Superior temporal gyrus (tissue), 1 donor: ENCODE data around the gene CIAO3.
"Not testable (repeated sequence)": the region's sequence is repeated elsewhere in the genome, so short reads cannot be mapped to it uniquely, and the experiment has no call there.

ENCODE experiments used
- DNase-seq: peaks from one replicate; pipeline ENCODE4 v3.0.0-alpha.2; 2016; ENCODE audit errors: extremely low spot score

Gene CIAO3

GRCh38 chr16:724188-725040 is 16.4 kb downstream of the CIAO3 start:
- DNase-seq = peak; percentile 6

DNA sequence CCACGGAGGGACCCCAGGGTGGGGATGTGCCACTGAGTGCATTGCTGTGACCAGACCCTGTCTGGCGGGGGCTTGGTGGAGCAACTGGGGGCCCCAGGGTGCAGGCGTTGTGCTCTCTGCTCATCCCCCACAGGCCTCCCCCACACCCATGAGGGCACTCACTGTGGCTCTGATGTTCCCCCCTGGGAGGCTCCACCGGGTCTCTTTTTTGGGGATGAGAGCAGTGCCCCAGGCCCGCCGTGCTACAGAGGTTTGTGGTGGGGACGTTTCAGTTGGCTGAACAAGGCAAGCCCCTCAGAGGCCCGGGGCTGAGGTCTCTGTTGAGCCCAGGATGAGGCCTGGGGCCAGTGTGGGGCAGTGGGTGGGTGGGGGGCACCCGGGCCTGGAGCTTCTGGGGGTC is 17.1 kb downstream of the CIAO3 start:
- DNase-seq = no peak

DNA sequence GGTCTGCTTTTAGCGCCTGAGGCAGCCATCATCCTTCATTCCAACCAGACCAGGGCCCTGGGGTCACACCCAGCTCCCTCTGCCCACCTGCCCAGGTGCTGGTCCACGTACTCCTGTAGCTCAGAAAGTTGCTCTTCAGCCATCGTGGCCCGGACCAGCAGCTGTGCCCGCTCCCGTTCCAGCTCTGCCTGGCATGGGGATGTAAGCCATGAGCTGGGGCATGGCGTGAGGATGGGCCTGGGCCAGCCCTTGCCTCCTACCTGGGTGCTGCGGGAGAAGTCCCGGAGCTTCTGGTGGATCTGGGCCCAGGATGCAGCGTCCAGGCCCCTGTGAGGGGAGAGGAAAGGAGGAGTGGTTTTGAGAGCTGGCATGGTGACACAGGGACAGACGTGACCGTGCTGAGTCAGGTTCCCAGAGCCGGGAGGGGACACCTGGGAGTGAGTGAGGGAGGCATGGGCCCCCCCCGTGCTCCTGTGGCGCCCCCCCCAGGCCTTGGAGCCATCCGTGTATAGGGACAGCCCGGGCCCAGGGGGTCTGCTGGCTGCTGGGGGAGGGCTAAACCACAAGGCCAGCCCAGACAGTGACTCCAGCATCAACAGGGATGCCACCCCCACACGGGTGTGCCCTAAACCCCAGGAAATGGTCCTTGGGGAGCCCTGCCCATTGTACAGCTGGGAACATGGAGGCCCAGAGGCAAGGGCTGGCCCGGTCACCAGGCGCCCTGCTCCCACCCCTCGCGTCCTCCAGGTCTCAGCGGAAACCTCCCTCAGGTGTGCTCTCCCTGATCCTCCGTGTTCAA is 17.8 kb downstream of the CIAO3 start:
- no peak for DNase-seq

GRCh38 chr16:721765-722540 is 18.8 kb downstream of the CIAO3 start:
- no peak for DNase-seq

DNA sequence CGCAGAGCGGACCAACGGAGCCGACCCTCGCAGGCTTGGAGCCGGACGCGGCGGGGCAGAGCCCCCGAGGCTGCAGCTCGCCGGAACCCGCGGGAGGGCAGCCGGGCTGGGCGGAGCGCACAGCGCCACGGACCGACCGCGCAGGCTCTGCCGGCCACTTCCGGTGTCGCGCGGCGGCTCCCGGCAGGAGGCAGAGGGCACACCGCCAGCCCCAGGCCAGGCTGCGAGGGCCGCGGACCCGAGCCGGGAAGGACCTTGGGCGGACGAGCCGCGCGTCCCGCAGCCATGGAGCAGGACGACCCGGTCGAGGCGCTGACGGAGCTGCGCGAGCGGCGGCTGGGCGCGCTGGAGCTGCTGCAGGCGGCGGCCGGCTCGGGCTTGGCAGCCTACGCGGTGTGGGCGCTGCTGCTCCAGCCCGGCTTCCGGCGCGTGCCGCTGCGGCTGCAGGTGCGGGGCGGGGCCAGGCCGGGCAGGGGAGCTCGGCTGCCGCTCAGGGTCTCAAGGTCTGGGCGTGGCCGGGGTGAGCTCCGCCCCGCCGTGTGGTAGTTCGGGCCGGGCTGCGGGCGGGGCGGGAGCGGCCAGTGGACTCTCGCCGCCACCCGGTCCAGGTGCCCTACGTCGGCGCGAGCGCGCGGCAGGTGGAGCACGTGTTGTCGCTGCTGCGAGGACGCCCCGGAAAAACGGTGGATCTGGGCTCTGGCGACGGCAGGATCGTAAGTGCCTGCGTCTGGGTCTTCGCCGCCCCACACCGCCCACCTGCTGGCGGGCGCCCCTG is 19.6 kb downstream of the CIAO3 start, which contains the start of gene ANTKMT:
Gene ANTKMT (plus strand): TSS at position 157 of the 775 bp plus-strand sequence. CDS start 129 bp downstream, at position 286.
- DNase-seq = peak; percentile 76

DNA sequence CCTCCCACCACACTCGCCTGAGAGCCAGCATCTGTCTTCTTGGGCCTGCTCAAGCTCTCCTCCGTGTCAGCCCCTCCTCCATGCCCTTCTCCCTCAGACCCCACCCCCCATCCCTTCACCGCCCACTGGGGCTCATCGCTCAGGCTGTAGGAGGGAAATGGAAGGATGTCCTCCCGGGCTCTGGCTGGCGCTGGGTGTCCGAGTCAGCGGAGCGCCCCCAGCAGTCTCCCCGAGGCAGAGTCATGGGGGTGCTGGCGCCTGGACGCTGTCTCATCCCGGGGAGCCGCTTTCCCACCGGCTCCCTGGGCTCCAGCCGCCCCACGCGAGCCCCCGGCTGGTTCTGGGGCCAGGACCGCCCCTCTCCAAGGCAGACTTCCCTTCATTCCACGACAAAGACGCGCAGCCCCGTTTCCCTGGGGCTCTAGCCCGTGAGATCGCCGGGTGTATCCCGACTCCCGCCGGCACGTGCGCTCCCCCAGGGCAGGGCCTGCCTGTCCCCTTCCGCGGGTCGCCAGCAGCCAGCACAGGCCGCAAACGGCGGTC is 20.3 kb downstream of the CIAO3 start:
- DNase-seq = peak; percentile 60

GRCh38 chr16:719815-720446 is 20.9 kb downstream of the CIAO3 start:
- DNase-seq = no peak

DNA sequence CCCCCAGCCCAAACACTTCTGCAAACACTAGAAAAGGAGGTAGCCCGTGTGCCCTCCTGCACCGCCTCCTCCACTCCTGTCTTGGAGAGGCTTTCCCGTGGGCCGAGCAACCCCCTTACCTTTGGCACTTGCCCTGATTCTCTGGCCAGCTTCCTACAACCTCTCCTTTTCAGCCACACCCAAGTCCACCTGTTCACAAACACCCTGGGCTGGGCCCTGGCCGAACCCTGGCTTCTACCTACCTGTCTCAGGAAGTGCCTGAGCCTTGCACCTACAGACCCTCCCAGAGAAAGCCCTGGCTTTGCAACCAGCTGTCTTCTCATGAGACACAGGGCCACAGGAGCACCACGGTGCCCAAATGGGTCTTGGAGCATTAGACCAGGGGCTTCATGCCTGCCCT is 21.9 kb downstream of the CIAO3 start:
- DNase-seq = no peak

GRCh38 chr16:718389-718788 is 22.4 kb downstream of the CIAO3 start:
- DNase-seq = no peak

GRCh38 chr16:717450-718245 is 23.1 kb downstream of the CIAO3 start:
- DNase-seq = no peak

GRCh38 chr16:716768-717325 is 23.9 kb downstream of the CIAO3 start:
- DNase-seq = no peak

DNA sequence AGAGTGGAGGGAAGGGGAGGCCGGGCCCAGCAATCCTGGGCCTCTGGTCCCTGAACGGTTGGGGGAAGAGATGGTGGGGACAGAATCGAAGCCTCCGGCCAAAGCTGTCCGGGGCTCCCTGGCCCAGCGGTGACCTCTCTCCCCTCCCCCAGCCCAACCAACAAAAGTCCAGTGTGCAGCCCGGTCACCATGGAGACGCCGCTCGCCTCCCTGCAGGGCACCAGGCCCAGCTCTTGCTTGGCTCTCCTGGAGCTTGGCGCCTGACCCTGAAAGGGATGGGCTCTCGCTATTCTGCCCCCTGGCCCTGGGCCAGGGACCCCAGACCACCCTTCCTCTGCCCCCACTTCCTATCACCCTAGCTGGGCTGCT is 24.6 kb downstream of the CIAO3 start:
- DNase-seq = peak; percentile 90

GRCh38 chr16:715477-716199 is 25.2 kb downstream of the CIAO3 start:
- no peak for DNase-seq

DNA sequence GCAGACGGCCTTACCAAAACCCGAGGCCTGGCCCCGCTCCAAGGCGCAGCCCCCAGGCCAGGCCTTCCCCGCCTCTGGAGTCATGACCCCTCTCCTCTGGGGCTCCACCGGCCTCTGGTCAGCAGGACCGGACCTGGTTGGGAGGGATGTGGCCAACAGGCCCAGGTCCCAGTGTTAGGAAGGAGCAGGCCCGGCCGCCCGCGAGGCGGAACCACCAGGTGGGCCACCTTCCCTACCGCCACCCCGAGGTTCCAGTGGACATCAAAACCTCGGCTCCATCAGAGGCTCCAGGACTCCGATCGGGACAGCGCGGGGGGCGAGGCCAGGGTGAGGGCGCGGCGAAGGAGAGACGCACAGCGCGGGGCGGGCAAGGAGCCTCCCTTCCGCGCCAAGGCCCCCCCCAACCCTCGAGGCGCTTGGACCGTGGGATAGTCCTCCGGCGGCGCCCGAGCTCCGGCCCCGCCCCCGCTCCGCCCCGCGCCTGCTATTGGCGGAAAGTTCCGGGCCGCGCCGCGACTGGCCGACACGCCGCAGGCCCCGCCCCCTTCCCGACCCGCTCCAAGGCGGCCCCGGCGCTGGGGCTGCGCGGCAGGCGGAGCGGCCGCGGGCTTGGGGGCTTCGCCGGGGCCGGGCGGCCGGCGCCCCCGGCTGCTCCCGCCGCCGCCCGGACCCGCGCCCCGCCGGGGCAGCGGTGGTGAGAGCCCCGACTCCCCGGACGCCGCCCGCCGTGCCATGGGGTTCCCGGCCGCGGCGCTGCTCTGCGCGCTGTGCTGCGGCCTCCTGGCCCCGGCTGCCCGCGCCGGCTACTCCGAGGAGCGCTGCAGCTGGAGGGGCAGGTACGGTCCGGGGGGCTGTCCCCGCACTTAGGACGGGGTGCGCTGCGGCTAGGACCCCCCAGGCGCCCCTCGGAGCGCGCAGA is 26.0 kb downstream of the CIAO3 start, which contains the start of gene METRN:
Gene METRN (plus strand): TSS at position 561 of the 919 bp plus-strand sequence. CDS start 172 bp downstream, at position 733.
- DNase-seq = peak; percentile 87

DNA sequence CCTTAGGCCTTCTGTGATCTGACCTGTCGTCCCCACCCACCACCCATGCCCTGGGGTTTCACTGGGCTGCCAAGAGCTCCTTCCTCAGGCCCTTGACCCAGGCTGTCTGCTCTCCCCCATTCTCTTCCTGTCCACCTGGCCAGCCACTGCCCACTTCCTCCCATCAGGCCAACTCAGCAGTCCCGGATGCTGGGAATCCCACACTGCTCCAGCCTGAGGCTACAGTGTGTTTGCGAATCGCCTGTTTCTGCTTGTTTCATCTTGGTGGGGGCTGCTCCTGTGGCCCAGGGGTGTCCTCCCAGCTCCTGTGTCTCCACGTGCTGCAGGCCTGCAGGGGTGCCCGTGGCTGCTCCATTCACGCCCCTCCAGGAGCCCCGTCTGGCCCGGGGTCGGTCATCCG is 26.7 kb downstream of the CIAO3 start:
- no peak for DNase-seq

DNA sequence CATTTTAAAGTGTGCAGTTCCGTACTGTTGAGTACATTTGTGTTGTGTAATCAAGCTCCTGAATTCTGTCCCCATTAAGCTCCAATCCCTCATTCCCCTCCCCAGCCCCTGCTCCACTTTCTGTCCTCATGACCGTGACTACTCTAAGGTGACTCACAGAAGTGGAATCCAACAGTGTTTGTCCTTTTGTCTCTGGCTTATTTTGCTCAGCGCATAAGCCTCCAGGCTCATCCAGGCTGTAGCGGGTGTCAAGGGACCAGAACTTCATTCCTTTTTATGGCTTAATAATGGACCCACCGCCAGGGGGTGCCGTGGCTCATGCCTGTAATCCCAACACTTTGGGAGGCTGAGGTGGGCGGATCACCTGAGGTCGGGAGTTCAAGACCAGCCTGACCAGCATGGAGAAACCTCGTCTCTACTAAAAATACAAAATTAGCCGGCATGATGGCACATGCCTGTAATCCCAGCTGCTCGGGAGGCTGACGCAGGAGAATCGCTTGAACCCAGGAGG is 28.0 kb downstream of the CIAO3 start:
- DNase-seq = not testable (repeated sequence)
